ENCODE measurements around the gene BHLHE23. TPM values are rescaled to one million over a fixed set of nuclear protein-coding genes. Genes with fewer than 3 reads are reported as not detected.

BHLHE23 gene
- polyA plus RNA-seq, 4 donors: not detected

GRCh38 chr20:62968378-62969178, 38.2 kb downstream of the BHLHE23 start:
- no peak for FAIRE-seq
- Histone ChIP-seq H3K36me3 (ENCODE audit: control insufficient read depth in 3 of 3, insufficient read depth in 2 of 3, low read depth in 1 of 3, low read length in 3 of 3) (peaks cover 0 to 21% (median 0%) of the 10 kb centered on the region in 3 donors), H3K4me3 (ENCODE audit: low read depth in 1 of 3, low read length in 3 of 3) (no peak overlapping the region), H3K9me3 (ENCODE audit: control insufficient read depth in 2 of 2, insufficient read depth in 1 of 2, low read depth in 1 of 2, low read length in 1 of 2) (no peaks in the 10 kb centered on the region), H3K27me3 (ENCODE audit: control insufficient read depth in 3 of 3, insufficient read depth in 3 of 3, low read length in 3 of 3) (peaks cover 2 to 20% (median 2%) of the 10 kb centered on the region in 3 donors), H3K27ac (ENCODE audit: low read depth in 1 of 3, low read length in 2 of 3) (no peak overlapping the region), H3K4me1 (ENCODE audit: control insufficient read depth in 3 of 3, insufficient read depth in 2 of 3, low read depth in 1 of 3, low read length in 2 of 3) (peaks cover 0 to 6% (median 0%) of the 10 kb centered on the region in 3 donors)
- 56 to 69% (median 59%) methylated on average over 21 of the region's 21 CpGs for WGBS, 3 donors
- no peak for DNase-seq

GRCh38 chr20:62967628-62968351, 39.0 kb downstream of the BHLHE23 start:
- H3K4me3 ChIP-seq (ENCODE audit: low read depth in 1 of 3, low read length in 3 of 3): no peak overlapping the region
- no peak overlapping the region for H3K27ac ChIP-seq (ENCODE audit: low read depth in 1 of 3, low read length in 2 of 3)
- peaks cover 0 to 2% (median 0%) of the 10 kb centered on the region in 3 donors for H3K4me1 ChIP-seq (ENCODE audit: control insufficient read depth in 3 of 3, insufficient read depth in 2 of 3, low read depth in 1 of 3, low read length in 2 of 3)
- WGBS, 3 donors: 86 to 90% (median 87%) methylated on average over 27 of the region's 27 CpGs
- peaks cover 0 to 28% (median 0%) of the 10 kb centered on the region in 3 donors for H3K36me3 ChIP-seq (ENCODE audit: control insufficient read depth in 3 of 3, insufficient read depth in 2 of 3, low read depth in 1 of 3, low read length in 3 of 3)
- DNase-seq: no peak
- FAIRE-seq: no peak
- H3K27me3 ChIP-seq (ENCODE audit: control insufficient read depth in 3 of 3, insufficient read depth in 3 of 3, low read length in 3 of 3): peaks cover 2 to 13% (median 2%) of the 10 kb centered on the region in 3 donors
- H3K9me3 ChIP-seq (ENCODE audit: control insufficient read depth in 2 of 2, insufficient read depth in 1 of 2, low read depth in 1 of 2, low read length in 1 of 2): no peaks in the 10 kb centered on the region

- Histone ChIP-seq H3K27me3 (ENCODE audit: control insufficient read depth in 3 of 3, insufficient read depth in 3 of 3, low read length in 3 of 3) (peaks cover 2 to 9% (median 2%) of the 10 kb centered on the region in 3 donors), H3K4me1 (ENCODE audit: control insufficient read depth in 3 of 3, insufficient read depth in 2 of 3, low read depth in 1 of 3, low read length in 2 of 3) (no peaks in the 10 kb centered on the region), H3K9me3 (ENCODE audit: control insufficient read depth in 2 of 2, insufficient read depth in 1 of 2, low read depth in 1 of 2, low read length in 1 of 2) (no peaks in the 10 kb centered on the region), H3K36me3 (ENCODE audit: control insufficient read depth in 3 of 3, insufficient read depth in 2 of 3, low read depth in 1 of 3, low read length in 3 of 3) (peaks cover 0 to 33% (median 0%) of the 10 kb centered on the region in 3 donors), H3K4me3 (ENCODE audit: low read depth in 1 of 3, low read length in 3 of 3) (no peak overlapping the region), H3K27ac (ENCODE audit: low read depth in 1 of 3, low read length in 2 of 3) (no peak overlapping the region)
- no peak for FAIRE-seq
- 83 to 87% (median 86%) methylated on average over 6 of the region's 6 CpGs for WGBS, 3 donors
- no peak for DNase-seq
These were observed 39.6 kb downstream of the BHLHE23 start for GRCh38 chr20:62967149-62967501.

- no peak for FAIRE-seq
- no peak for DNase-seq
These were observed 40.3 kb downstream of the BHLHE23 start for GRCh38 chr20:62966212-62967148.

GRCh38 chr20:62965363-62965771, 41.4 kb downstream of the BHLHE23 start:
- Histone ChIP-seq H3K9me3 (ENCODE audit: control insufficient read depth in 2 of 2, insufficient read depth in 1 of 2, low read depth in 1 of 2, low read length in 1 of 2) (no peaks in the 10 kb centered on the region), H3K27me3 (ENCODE audit: control insufficient read depth in 3 of 3, insufficient read depth in 3 of 3, low read length in 3 of 3) (peaks cover 0 to 3% (median 0%) of the 10 kb centered on the region in 3 donors), H3K4me1 (ENCODE audit: control insufficient read depth in 3 of 3, insufficient read depth in 2 of 3, low read depth in 1 of 3, low read length in 2 of 3) (no peaks in the 10 kb centered on the region), H3K36me3 (ENCODE audit: control insufficient read depth in 3 of 3, insufficient read depth in 2 of 3, low read depth in 1 of 3, low read length in 3 of 3) (peaks cover 0 to 36% (median 0%) of the 10 kb centered on the region in 3 donors), H3K4me3 (ENCODE audit: low read depth in 1 of 3, low read length in 3 of 3) (no peak overlapping the region), H3K27ac (ENCODE audit: low read depth in 1 of 3, low read length in 2 of 3) (no peak overlapping the region)
- FAIRE-seq (no peak), DNase-seq (no peak)
- 82 to 86% (median 84%) methylated on average over 19 of the region's 19 CpGs for WGBS, 3 donors

More at GRCh38 chr20:62966212-62967148, 40.3 kb downstream of the BHLHE23 start:
- 84 to 93% (median 88%) methylated on average over 24 to 26 of the region's 27 CpGs for WGBS, 3 donors
- Histone ChIP-seq H3K4me3 (ENCODE audit: low read depth in 1 of 3, low read length in 3 of 3) (no peak overlapping the region), H3K27me3 (ENCODE audit: control insufficient read depth in 3 of 3, insufficient read depth in 3 of 3, low read length in 3 of 3) (peaks cover 2 to 9% (median 2%) of the 10 kb centered on the region in 3 donors), H3K27ac (ENCODE audit: low read depth in 1 of 3, low read length in 2 of 3) (no peak overlapping the region), H3K9me3 (ENCODE audit: control insufficient read depth in 2 of 2, insufficient read depth in 1 of 2, low read depth in 1 of 2, low read length in 1 of 2) (no peaks in the 10 kb centered on the region), H3K4me1 (ENCODE audit: control insufficient read depth in 3 of 3, insufficient read depth in 2 of 3, low read depth in 1 of 3, low read length in 2 of 3) (no peaks in the 10 kb centered on the region), H3K36me3 (ENCODE audit: control insufficient read depth in 3 of 3, insufficient read depth in 2 of 3, low read depth in 1 of 3, low read length in 3 of 3) (peaks cover 0 to 33% (median 0%) of the 10 kb centered on the region in 3 donors)

GRCh38 chr20:62964700-62965099, 42.1 kb downstream of the BHLHE23 start:
- Histone ChIP-seq H3K27me3 (ENCODE audit: control insufficient read depth in 3 of 3, insufficient read depth in 3 of 3, low read length in 3 of 3) (no peaks in the 10 kb centered on the region), H3K27ac (ENCODE audit: low read depth in 1 of 3, low read length in 2 of 3) (no peak overlapping the region), H3K4me1 (ENCODE audit: control insufficient read depth in 3 of 3, insufficient read depth in 2 of 3, low read depth in 1 of 3, low read length in 2 of 3) (no peaks in the 10 kb centered on the region), H3K9me3 (ENCODE audit: control insufficient read depth in 2 of 2, insufficient read depth in 1 of 2, low read depth in 1 of 2, low read length in 1 of 2) (no peaks in the 10 kb centered on the region), H3K36me3 (ENCODE audit: control insufficient read depth in 3 of 3, insufficient read depth in 2 of 3, low read depth in 1 of 3, low read length in 3 of 3) (peaks cover 0 to 41% (median 0%) of the 10 kb centered on the region in 3 donors), H3K4me3 (ENCODE audit: low read depth in 1 of 3, low read length in 3 of 3) (no peak overlapping the region)
- FAIRE-seq (no peak), DNase-seq (no peak)
- 80 to 84% (median 82%) methylated on average over 20 of the region's 20 CpGs for WGBS, 3 donors

- H3K9me3 ChIP-seq (ENCODE audit: control insufficient read depth in 2 of 2, insufficient read depth in 1 of 2, low read depth in 1 of 2, low read length in 1 of 2): no peaks in the 10 kb centered on the region
- no peaks in the 10 kb centered on the region for H3K4me1 ChIP-seq (ENCODE audit: control insufficient read depth in 3 of 3, insufficient read depth in 2 of 3, low read depth in 1 of 3, low read length in 2 of 3)
- H3K27ac ChIP-seq (ENCODE audit: low read depth in 1 of 3, low read length in 2 of 3): no peak overlapping the region
- DNase-seq (no peak), FAIRE-seq (no peak)
- no peaks in the 10 kb centered on the region for H3K27me3 ChIP-seq (ENCODE audit: control insufficient read depth in 3 of 3, insufficient read depth in 3 of 3, low read length in 3 of 3)
- peaks cover 0 to 41% (median 0%) of the 10 kb centered on the region in 3 donors for H3K36me3 ChIP-seq (ENCODE audit: control insufficient read depth in 3 of 3, insufficient read depth in 2 of 3, low read depth in 1 of 3, low read length in 3 of 3)
- no peak overlapping the region for H3K4me3 ChIP-seq (ENCODE audit: low read depth in 1 of 3, low read length in 3 of 3)
- WGBS, 3 donors: 75 to 90% (median 83%) methylated on average over 30 to 32 of the region's 32 CpGs
These were observed 43.0 kb downstream of the BHLHE23 start for GRCh38 chr20:62963614-62964397.

All from small intestine (tissue), 7 donors.